Esophagus squamous epithelium (tissue), 5 donors: ENCODE data around the gene KRTAP10-4. TPM values are rescaled to one million over a fixed set of nuclear protein-coding genes. Genes with fewer than 3 reads are reported as not detected.
"Not testable (repeated sequence)": the region's sequence is repeated elsewhere in the genome, so short reads cannot be mapped to it uniquely, and the experiment has no call there.

Source experiments
- DNase-seq: peaks from one replicate; lab custom pipeline; 2025; lab: John Stamatoyannopoulos, UW
- H3K27ac ChIP-seq, 4 donors: fragments of 200-600 bp; sonication (generic); one replicate each; pipeline ENCODE4 v1.5.1; 2016 to 2019; ENCODE audit warnings: mild to moderate bottlenecking in 1 of 4
- H3K27me3 ChIP-seq, 4 donors: fragments of 200-600 bp; sonication (generic); 1 replicate in 3 of 4; 2 replicates in 1 of 4; pipeline versions ENCODE4 v1.5.1 to v1.6.0; 2017 to 2021; ENCODE audit warnings: antibody characterized with exemption in 1 of 4
- H3K36me3 ChIP-seq, 3 donors: fragments of 200-600 bp; sonication (generic); one replicate each; pipeline ENCODE4 v1.5.1; 2016 to 2019
- H3K4me1 ChIP-seq, 3 donors: fragments of 200-600 bp; sonication (generic); one replicate each; pipeline ENCODE4 v1.5.1; 2017 to 2019
- H3K4me3 ChIP-seq, 4 donors: fragments of 200-600 bp; sonication (generic); 1 replicate in 3 of 4; 2 replicates in 1 of 4; pipeline ENCODE4 v1.5.1; 2016 to 2019; ENCODE audit warnings: mild to moderate bottlenecking in 2 of 4, moderate library complexity in 1 of 4
- H3K9me3 ChIP-seq, 3 donors: fragments of 200-600 bp; sonication (generic); one replicate each; pipeline ENCODE4 v1.5.1; 2016 to 2019
- POLR2A ChIP-seq, 4 donors: fragments of 450-650 bp; IDR thresholded peaks; one replicate each; pipeline ENCODE4 v1.6.1; 2017; ENCODE audit warnings: antibody characterized with exemption in 4 of 4, mild to moderate bottlenecking in 4 of 4, moderate library complexity in 3 of 4
- WGBS, 2 donors: methylation state at CpG; one replicate each; pipeline ENCODE4 v1.1.5; 2018; 5-methylcytosine and 5-hydroxymethylcytosine counted together
- intact Hi-C: fragments of 100-400 bp; cut with DNase I; formaldehyde crosslinking; loops from one replicate; pipeline ENCODE4 v1.15.0; 2022
- total RNA-seq, 4 donors: library from RNA; depleted of rRNA; stranded (reverse); fragments of >200 nt; gene quantifications; one replicate each; pipeline ENCODE4 v1.1.0, GENCODE V29; 2016
- TF ChIP-seq, protein P1 (sequence below), 6 experiments: fragments of 450-650 bp in 4 of 6; fragments of 200-600 bp in 2 of 6; sonication (generic) in 2 of 6; IDR thresholded peaks; one replicate each; pipeline ENCODE4 v1.5.1; 2016 to 2019; ENCODE audit warnings: antibody characterized with exemption in 6 of 6, mild to moderate bottlenecking in 4 of 6, moderate library complexity in 4 of 6
- donor health status: DM: yes; HTN: yes; CAD: no.

The KRTAP10-4 gene
- total RNA-seq, 4 donors from 2014 or later, result not detected

DNA sequence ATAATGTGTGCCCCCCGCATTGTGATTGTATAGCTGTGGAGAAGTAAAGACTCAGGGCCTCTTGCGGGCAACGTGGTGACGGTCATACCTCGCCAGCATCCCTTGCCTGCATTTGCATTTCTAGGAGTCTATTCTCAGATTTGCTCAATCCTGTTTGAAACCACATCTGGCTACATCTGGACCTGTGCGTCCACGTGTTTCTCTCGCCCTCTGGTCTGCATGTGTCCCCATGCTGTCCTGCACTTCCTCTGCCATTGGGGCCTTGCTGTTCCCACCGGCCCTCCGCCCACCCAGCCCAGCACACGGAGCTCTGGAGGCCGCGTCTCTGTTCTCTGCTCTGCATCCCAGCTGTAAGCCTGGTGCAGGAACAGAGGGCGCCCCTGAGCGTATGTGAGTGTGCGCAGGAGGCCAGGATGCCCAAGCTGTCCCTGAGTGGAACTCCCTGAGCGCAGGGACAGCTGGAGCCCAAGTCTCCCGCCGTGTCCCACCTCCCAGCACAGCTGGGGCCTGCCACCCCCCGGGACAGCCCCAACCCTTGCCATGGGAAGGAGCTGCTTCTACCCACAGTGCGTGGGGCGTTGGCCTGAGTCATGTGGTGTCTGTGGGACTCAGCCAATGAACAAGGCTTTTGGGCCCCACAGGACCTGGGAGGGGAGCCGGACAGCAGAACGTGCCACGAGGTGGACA is 23.9 kb upstream of the KRTAP10-4 start:
- Histone ChIP-seq H3K4me1 (peaks cover 0 to 35% (median 5%) of the 10 kb centered on the region in 3 donors), H3K9me3 (peaks cover 0 to 11% (median 0%) of the 10 kb centered on the region in 3 donors), H3K27ac (no peak overlapping the region), H3K27me3 (peaks cover 0 to 49% (median 0%) of the 10 kb centered on the region in 4 donors), H3K4me3 (no peak overlapping the region), H3K36me3 (no peaks in the 10 kb centered on the region)
- TF ChIP-seq, protein P1, sequence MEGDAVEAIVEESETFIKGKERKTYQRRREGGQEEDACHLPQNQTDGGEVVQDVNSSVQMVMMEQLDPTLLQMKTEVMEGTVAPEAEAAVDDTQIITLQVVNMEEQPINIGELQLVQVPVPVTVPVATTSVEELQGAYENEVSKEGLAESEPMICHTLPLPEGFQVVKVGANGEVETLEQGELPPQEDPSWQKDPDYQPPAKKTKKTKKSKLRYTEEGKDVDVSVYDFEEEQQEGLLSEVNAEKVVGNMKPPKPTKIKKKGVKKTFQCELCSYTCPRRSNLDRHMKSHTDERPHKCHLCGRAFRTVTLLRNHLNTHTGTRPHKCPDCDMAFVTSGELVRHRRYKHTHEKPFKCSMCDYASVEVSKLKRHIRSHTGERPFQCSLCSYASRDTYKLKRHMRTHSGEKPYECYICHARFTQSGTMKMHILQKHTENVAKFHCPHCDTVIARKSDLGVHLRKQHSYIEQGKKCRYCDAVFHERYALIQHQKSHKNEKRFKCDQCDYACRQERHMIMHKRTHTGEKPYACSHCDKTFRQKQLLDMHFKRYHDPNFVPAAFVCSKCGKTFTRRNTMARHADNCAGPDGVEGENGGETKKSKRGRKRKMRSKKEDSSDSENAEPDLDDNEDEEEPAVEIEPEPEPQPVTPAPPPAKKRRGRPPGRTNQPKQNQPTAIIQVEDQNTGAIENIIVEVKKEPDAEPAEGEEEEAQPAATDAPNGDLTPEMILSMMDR (IDR thresholded peaks at IDR 0.05), result no peak
- TF ChIP-seq POLR2A (IDR thresholded peaks at IDR 0.05), result no peak
- WGBS, 2 donors, result 61 to 66% methylated on average over 12 to 13 of the region's 25 CpGs
- intact Hi-C loops, result no loop called here
- DNase-seq, result no peak

DNA sequence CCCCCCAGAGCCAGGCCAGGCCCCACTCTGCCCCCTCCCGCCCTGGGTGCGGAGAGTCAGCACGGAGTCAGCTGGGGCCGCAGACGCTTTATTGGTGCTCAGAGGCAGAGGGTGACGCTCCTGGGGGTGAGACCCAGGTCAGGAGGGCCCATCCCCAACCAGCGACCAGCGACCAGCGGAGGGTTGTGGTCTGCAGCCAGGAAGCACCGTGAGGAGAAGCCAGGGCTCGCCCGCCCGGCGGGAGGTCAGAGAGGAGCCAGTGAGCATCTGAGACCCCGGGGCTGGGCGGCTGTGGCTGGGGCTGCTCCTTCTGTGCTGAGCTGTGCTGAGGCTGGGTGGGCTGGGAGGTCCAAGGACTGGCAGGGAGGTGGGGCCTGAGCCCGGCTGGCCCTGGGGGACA is 23.2 kb upstream of the KRTAP10-4 start:
- intact Hi-C loops, DNase-seq, H3K36me3 ChIP-seq, H3K4me3 ChIP-seq, H3K27ac ChIP-seq: not testable (repeated sequence)
- Histone ChIP-seq H3K4me1 (peaks cover 0 to 35% (median 5%) of the 10 kb centered on the region in 3 donors), H3K27me3 (peaks cover 0 to 52% (median 0%) of the 10 kb centered on the region in 4 donors), H3K9me3 (peaks cover 0 to 11% (median 0%) of the 10 kb centered on the region in 3 donors)
- WGBS, 2 donors, result 0% methylated on average over 1 of the region's 17 CpGs; no CpG with 5 or more reads in 1 of the 2 donors

- no peak for DNase-seq
- intact Hi-C loops, result no loop called here
These were observed 22.7 kb upstream of the KRTAP10-4 start for GRCh38 chr21:44550807-44551206.

GRCh38 chr21:44551340-44551961 is 22.1 kb upstream of the KRTAP10-4 start, which contains the start of gene KRTAP10-2:
TSS of gene KRTAP10-2 (minus strand) at chr21:44551505. CDS start at chr21:44551458, 47 bp downstream.
- DNase-seq, result no peak
- Histone ChIP-seq H3K27me3 (peaks cover 0 to 62% (median 0%) of the 10 kb centered on the region in 4 donors), H3K27ac (no peak within 1 kb of the TSS), H3K36me3 (no peaks in the 10 kb centered on the region), H3K4me1 (peaks cover 0 to 35% (median 5%) of the 10 kb centered on the region in 3 donors), H3K4me3 (no peak within 1 kb of the TSS), H3K9me3 (peaks cover 0 to 6% (median 0%) of the 10 kb centered on the region in 3 donors)
- WGBS, 2 donors, result 32 to 42% methylated on average over 4 to 11 of the region's 17 CpGs
- no peak for TF ChIP-seq POLR2A (IDR thresholded peaks at IDR 0.05)
- TF ChIP-seq, protein P1 (IDR thresholded peaks at IDR 0.05), result no peak
- intact Hi-C loops, result no loop called here

More at GRCh38 chr21:44550807-44551206, 22.7 kb upstream of the KRTAP10-4 start:
- H3K4me3 ChIP-seq, result no peak overlapping the region
- H3K36me3 ChIP-seq, result no peaks in the 10 kb centered on the region
- WGBS, 2 donors, result 15 to 17% methylated on average over 5 to 6 of the region's 10 CpGs
- TF ChIP-seq, protein P1 (IDR thresholded peaks at IDR 0.05), result peak in 1 of 6 experiments; percentile 41
- TF ChIP-seq POLR2A (IDR thresholded peaks at IDR 0.05), result no peak
- peaks cover 0 to 57% (median 0%) of the 10 kb centered on the region in 4 donors for H3K27me3 ChIP-seq
- peaks cover 0 to 11% (median 0%) of the 10 kb centered on the region in 3 donors for H3K9me3 ChIP-seq
- H3K27ac ChIP-seq, result no peak overlapping the region
- H3K4me1 ChIP-seq, result peaks cover 0 to 35% (median 5%) of the 10 kb centered on the region in 3 donors

GRCh38 chr21:44552136-44552535 is 21.4 kb upstream of the KRTAP10-4 start:
- H3K27ac ChIP-seq, result no peak overlapping the region
- peaks cover 0 to 69% (median 0%) of the 10 kb centered on the region in 4 donors for H3K27me3 ChIP-seq
- TF ChIP-seq, protein P1 (IDR thresholded peaks at IDR 0.05), result no peak
- no peak for TF ChIP-seq POLR2A (IDR thresholded peaks at IDR 0.05)
- WGBS, 2 donors, result 60 to 89% methylated on average over 1 to 4 of the region's 6 CpGs
- DNase-seq, result no peak
- no peaks in the 10 kb centered on the region for H3K36me3 ChIP-seq
- H3K9me3 ChIP-seq, result no peaks in the 10 kb centered on the region
- intact Hi-C loops, result no loop called here
- peaks cover 0 to 35% (median 5%) of the 10 kb centered on the region in 3 donors for H3K4me1 ChIP-seq
- no peak overlapping the region for H3K4me3 ChIP-seq
